ENCODE measurements around the gene NVL. TPM values are rescaled to one million over a fixed set of nuclear protein-coding genes. Genes with fewer than 3 reads are reported as not detected.

Gene NVL
- total and polyA plus RNA-seq, 10 of the 15 experiments (the other 5 are each of a cell fraction or from before 2014, with no cell fraction given), result 20.3 to 49.6 (median 35.2) TPM

- 96% methylated on average over 3 of the region's 3 CpGs for WGBS (ENCODE audit: insufficient coverage, insufficient replicate concordance, low lambda C conversion rate, missing lambda C conversion rate)
These were observed 21.9 kb downstream of the NVL start for GRCh38 chr1:224308064-224308463.

DNA sequence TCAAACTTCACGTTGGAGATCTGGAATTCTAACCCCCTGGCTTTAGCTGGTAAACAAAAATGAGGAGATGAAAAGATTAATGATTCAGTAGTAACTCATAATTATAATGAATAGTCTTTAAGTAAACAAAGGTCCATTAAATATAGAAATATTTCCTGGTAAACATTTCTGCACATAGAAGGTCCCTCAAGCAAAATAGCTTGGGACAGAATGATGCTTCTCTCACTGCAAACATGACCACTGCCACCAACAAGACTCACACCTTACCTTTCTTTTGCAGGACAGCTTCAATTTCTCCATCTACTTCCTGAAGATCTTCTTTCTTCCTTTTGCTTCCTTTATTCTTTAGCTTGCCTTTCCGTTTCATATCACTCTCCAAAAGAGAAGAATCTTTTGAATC lies 25.2 kb downstream of the NVL start:
- Histone ChIP-seq H3K79me2 (ENCODE audit: control insufficient read depth, insufficient read depth, low read length) (no peaks in the 10 kb centered on the region), H3K4me1 (ENCODE audit: control insufficient read depth, insufficient read depth, low read length) (no peaks in the 10 kb centered on the region), H3K4me3 (no peak overlapping the region), H3K36me3 (ENCODE audit: control insufficient read depth in 2 of 2, insufficient read depth in 2 of 2, low read length in 1 of 2) (peaks cover 11 to 19% of the 10 kb centered on the region in 2 experiments), H3K9me3 (replicated peaks; ENCODE audit: control insufficient read depth, insufficient read depth, low read length) (no peaks in the 10 kb centered on the region), H2AFZ (ENCODE audit: control insufficient read depth, low read depth, low read length) (no peak overlapping the region), H3K9ac (ENCODE audit: control insufficient read depth, insufficient read depth, low read length) (no peak overlapping the region), H3K27ac (ENCODE audit: control insufficient read depth, insufficient read depth) (no peak overlapping the region), H3K27me3 (replicated peaks in 1 of 2; ENCODE audit: control insufficient read depth in 2 of 2, insufficient read depth in 2 of 2, low read length in 1 of 2) (no peaks in the 10 kb centered on the region), H3K4me2 (ENCODE audit: control insufficient read depth, insufficient read depth) (no peak overlapping the region), H4K20me1 (ENCODE audit: control insufficient read depth, insufficient read depth) (no peaks in the 10 kb centered on the region)
- 88% methylated on average over 2 of the region's 2 CpGs for WGBS (ENCODE audit: insufficient coverage, insufficient replicate concordance, low lambda C conversion rate, missing lambda C conversion rate)
- in situ Hi-C loops (cut with MboI) (no loop called here), intact Hi-C loops (cut with micrococcal nuclease; ENCODE audit: unreplicated experiment) (no loop called here)
- DNase-seq (ENCODE audit: low read depth, low spot score) (no peak), ATAC-seq (no peak), FAIRE-seq (no peak)
- ChIA-PET SMC1A (ENCODE audit: uncharacterized antibody, unreplicated experiment) (interaction anchor here (0.6 to 1.5 kb wide), 2 partner anchors 10 to 152 kb away, joined by 5 to 6 read pairs; no protein-coding TSS in a partner anchor), POLR2A (no interaction called here), RAD21 (ENCODE audit: unreplicated experiment) (no interaction called here), CTCF (interaction anchor here (0.9 to 1.6 kb wide), 3 partner anchors 17 to 188 kb away, joined by 3 to 4 read pairs (median 3); no protein-coding TSS in a partner anchor)
- BruUV-seq (replicated peaks), result no TSS peak
- TF ChIP-seq BHLHE40 (IDR thresholded peaks at IDR 0.05; ENCODE audit: borderline replicate concordance in 1 of 2, low read depth in 2 of 2, low read length in 1 of 2) (no peak), ZNF217 (IDR thresholded peaks at IDR 0.05) (no peak), PAX8 (IDR thresholded peaks at IDR 0.05) (no peak), SUPT20H (IDR thresholded peaks at IDR 0.05; ENCODE audit: borderline replicate concordance, control insufficient read depth, low read depth, low read length) (no peak), POLR2A (IDR thresholded peaks at IDR 0.05; ENCODE audit: low read depth, low read length) (no peak), IKZF2 (IDR thresholded peaks at IDR 0.05) (no peak), E2F8 (IDR thresholded peaks at IDR 0.05; ENCODE audit: low read depth, partially characterized antibody) (no peak), IKZF1 (conservative IDR thresholded peaks at IDR 0.05) (no peak), SIX5 (IDR thresholded peaks at IDR 0.05; ENCODE audit: low read depth, low read length, severe bottlenecking) (no peak)

More at GRCh38 chr1:224308064-224308463, 21.9 kb downstream of the NVL start:
- ChIA-PET CTCF (no interaction called here), RAD21 (ENCODE audit: unreplicated experiment) (no interaction called here), POLR2A (interaction anchor here (0.6 kb wide), 5 partner anchors 8 to 156 kb away, joined by 3 to 6 read pairs (median 4); no protein-coding TSS in a partner anchor), SMC1A (ENCODE audit: uncharacterized antibody, unreplicated experiment) (no interaction called here)
- TF ChIP-seq JUND (IDR thresholded peaks at IDR 0.05; ENCODE audit: low read depth, low read length), result no peak
- no peak for TF ChIP-seq KDM1A (IDR thresholded peaks at IDR 0.05; ENCODE audit: borderline replicate concordance)
- no peak for TF ChIP-seq ZNF384 (IDR thresholded peaks at IDR 0.05; ENCODE audit: borderline replicate concordance, low read depth, low read length)
- TF ChIP-seq RBBP5 (conservative IDR thresholded peaks at IDR 0.05), result no peak
- no peak for TF ChIP-seq POLR2AphosphoS2 (IDR thresholded peaks at IDR 0.05; ENCODE audit: low read depth, low read length)
- TF ChIP-seq CREB1 (IDR thresholded peaks at IDR 0.05; ENCODE audit: low read depth), result no peak
- TF ChIP-seq NFIC (IDR thresholded peaks at IDR 0.05; ENCODE audit: low read depth, low read length), result no peak
- no peak for TF ChIP-seq TCF7 (IDR thresholded peaks at IDR 0.05; ENCODE audit: borderline replicate concordance)
- TF ChIP-seq RAD51 (IDR thresholded peaks at IDR 0.05), result no peak
- no peak for TF ChIP-seq SMAD1 (IDR thresholded peaks at IDR 0.05; ENCODE audit: low read depth, partially characterized antibody)
- TF ChIP-seq ZNF217 (IDR thresholded peaks at IDR 0.05), result no peak
- TF ChIP-seq STAT1 (conservative IDR thresholded peaks at IDR 0.05), result no peak
- no peak for TF ChIP-seq BMI1 (IDR thresholded peaks at IDR 0.05; ENCODE audit: borderline replicate concordance)
- TF ChIP-seq PML (IDR thresholded peaks at IDR 0.05; ENCODE audit: low read length), result no peak
- no peak for TF ChIP-seq RB1 (IDR thresholded peaks at IDR 0.05; ENCODE audit: borderline replicate concordance)
- TF ChIP-seq SPI1 (IDR thresholded peaks at IDR 0.05; ENCODE audit: borderline replicate concordance, insufficient read depth, low read depth, low read length), result no peak
- TF ChIP-seq LARP7 (IDR thresholded peaks at IDR 0.05), result no peak
- TF ChIP-seq ZBED1 (IDR thresholded peaks at IDR 0.05; ENCODE audit: borderline replicate concordance), result no peak
- no peak for TF ChIP-seq PAX5 (IDR thresholded peaks at IDR 0.05; ENCODE audit: borderline replicate concordance, low read depth, low read length)
- Histone ChIP-seq H3K36me3 (ENCODE audit: control insufficient read depth in 2 of 2, insufficient read depth in 2 of 2, low read length in 1 of 2) (peaks cover 4 to 11% of the 10 kb centered on the region in 2 experiments), H4K20me1 (ENCODE audit: control insufficient read depth, insufficient read depth) (no peaks in the 10 kb centered on the region), H3K4me3 (no peak overlapping the region), H3K27ac (ENCODE audit: control insufficient read depth, insufficient read depth) (no peak overlapping the region), H2AFZ (ENCODE audit: control insufficient read depth, low read depth, low read length) (no peak overlapping the region), H3K9me3 (replicated peaks; ENCODE audit: control insufficient read depth, insufficient read depth, low read length) (no peaks in the 10 kb centered on the region), H3K4me1 (ENCODE audit: control insufficient read depth, insufficient read depth, low read length) (no peaks in the 10 kb centered on the region), H3K4me2 (ENCODE audit: control insufficient read depth, insufficient read depth) (no peak overlapping the region), H3K9ac (ENCODE audit: control insufficient read depth, insufficient read depth, low read length) (no peak overlapping the region), H3K27me3 (replicated peaks in 1 of 2; ENCODE audit: control insufficient read depth in 2 of 2, insufficient read depth in 2 of 2, low read length in 1 of 2) (no peaks in the 10 kb centered on the region), H3K79me2 (ENCODE audit: control insufficient read depth, insufficient read depth, low read length) (no peaks in the 10 kb centered on the region)
- in situ Hi-C loops (cut with MboI), result no loop called here
- FAIRE-seq (no peak), ATAC-seq (no peak), DNase-seq (ENCODE audit: low read depth, low spot score) (no peak)
- BruUV-seq (replicated peaks), result no TSS peak
- intact Hi-C loops (cut with micrococcal nuclease; ENCODE audit: unreplicated experiment), result no loop called here
